Heart left ventricle (tissue), 13 donors: ENCODE results near the gene KRTAP20-4.

Source experiments
- POLR2A ChIP-seq, 2 donors: fragments of 450-650 bp; IDR thresholded peaks; one replicate each; pipeline ENCODE4 v1.6.1; 2017; ENCODE audit warnings: antibody characterized with exemption in 2 of 2, mild to moderate bottlenecking in 2 of 2, moderate library complexity in 2 of 2
- TF ChIP-seq, protein P1 (sequence below), 12 donors: fragments of 200-600 bp; sonication (generic) in 4 of 12; IDR thresholded peaks; one replicate each; pipeline versions ENCODE4 v1.5.0 to v1.8.0; 2018 to 2022; ENCODE audit warnings: antibody characterized with exemption in 12 of 12, mild to moderate bottlenecking in 5 of 12
- donor health status: ischemic (EF 13 %, LVEDD 7.1; RV severe dilation, severe dysfunction).
- donor health status: DM: no; HTN: yes; CAD: no.
- donor health status: DM: no; HTN: no; CAD: no.
- donor health status: ischemic (EF 25% LVEDD 6.9; RV normal size, moderate dysfunction).
- donor health status: ischemic (EF 25% LVEDD 5.7; RV mildly dilated, moderate dysfunction).
- donor health status: ischemic (EF 35%, LVEDD 5.7; RV mildly dilated, moderate dysfunction).
- donor health status: nonischemic (EF 11% LVEDD 7.7; RV severe dilation, severe dysfunction).
- donor health status: DM: yes; HTN: yes; CAD: no.
- donor health status: PGD.
- donor health status: ischemic (EF 29% LVEDD 5.4; RV normal size, mild dysfunction).
- donor health status: nonischemic (EF 23%, LVEDD 6.1; RV moderate dilation, normal function).

DNA sequence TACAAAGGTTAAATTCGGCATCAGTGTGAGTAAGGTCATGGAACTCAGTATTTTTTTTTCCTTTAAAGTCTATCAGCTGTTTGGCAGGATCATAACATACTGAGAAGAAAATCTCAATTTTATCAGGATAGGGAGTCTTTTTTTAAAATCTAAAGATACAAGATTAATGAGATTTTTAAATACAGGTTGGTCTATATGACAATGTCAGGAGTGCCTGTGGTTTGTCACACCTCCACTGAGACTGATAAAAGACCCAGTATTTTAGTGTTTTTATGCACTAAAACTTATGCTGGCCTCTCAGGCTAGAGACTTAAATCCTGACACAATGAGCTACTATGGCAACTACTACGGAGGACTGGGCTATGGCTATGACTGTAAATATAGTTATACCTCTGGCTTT lies 22.1 kb downstream of the KRTAP20-4 start, which contains the start of gene KRTAP20-3:
- TF ChIP-seq, protein P1, sequence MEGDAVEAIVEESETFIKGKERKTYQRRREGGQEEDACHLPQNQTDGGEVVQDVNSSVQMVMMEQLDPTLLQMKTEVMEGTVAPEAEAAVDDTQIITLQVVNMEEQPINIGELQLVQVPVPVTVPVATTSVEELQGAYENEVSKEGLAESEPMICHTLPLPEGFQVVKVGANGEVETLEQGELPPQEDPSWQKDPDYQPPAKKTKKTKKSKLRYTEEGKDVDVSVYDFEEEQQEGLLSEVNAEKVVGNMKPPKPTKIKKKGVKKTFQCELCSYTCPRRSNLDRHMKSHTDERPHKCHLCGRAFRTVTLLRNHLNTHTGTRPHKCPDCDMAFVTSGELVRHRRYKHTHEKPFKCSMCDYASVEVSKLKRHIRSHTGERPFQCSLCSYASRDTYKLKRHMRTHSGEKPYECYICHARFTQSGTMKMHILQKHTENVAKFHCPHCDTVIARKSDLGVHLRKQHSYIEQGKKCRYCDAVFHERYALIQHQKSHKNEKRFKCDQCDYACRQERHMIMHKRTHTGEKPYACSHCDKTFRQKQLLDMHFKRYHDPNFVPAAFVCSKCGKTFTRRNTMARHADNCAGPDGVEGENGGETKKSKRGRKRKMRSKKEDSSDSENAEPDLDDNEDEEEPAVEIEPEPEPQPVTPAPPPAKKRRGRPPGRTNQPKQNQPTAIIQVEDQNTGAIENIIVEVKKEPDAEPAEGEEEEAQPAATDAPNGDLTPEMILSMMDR (IDR thresholded peaks at IDR 0.05), result no peak
- no peak for TF ChIP-seq POLR2A (IDR thresholded peaks at IDR 0.05)
